NCI-H1694 (cell line): ENCODE measurements around the gene THOC7.

Experiments
- DNase-seq: peaks from one replicate; lab custom pipeline; 2025; lab: John Stamatoyannopoulos, UW

THOC7 gene

DNA sequence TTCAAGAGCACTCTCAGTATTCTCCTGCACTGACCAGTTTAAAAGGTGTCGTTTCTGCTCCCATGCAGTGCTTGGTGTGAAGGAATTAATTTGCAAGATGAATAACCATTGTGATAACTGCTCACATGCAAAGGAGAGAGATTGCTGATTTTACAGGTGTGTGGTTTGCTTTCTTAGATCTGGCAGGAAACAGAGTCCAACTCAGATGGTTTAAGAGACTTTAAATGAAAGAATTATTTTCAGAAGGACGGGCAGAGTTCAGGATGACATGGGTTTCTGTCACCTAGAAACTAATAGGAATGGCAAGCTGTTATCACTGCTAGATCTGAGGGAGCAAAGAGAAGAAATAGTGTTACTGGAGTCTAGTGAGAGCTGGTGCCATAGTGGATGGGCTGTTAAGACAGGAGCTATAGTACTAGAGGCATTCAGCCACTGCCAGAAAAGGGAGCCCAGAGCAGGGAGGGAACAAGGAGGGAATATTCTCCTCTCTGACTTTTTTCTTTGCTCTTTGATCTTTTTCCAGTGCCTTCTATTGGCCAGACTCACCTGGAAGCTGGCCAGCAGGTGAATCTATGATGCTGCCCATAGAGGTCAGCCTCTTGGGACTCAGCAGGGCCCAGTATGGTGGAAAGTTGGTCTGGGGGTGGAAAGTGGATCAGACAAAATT, 14.9 kb upstream of the THOC7 start:
- no peak for DNase-seq

DNA sequence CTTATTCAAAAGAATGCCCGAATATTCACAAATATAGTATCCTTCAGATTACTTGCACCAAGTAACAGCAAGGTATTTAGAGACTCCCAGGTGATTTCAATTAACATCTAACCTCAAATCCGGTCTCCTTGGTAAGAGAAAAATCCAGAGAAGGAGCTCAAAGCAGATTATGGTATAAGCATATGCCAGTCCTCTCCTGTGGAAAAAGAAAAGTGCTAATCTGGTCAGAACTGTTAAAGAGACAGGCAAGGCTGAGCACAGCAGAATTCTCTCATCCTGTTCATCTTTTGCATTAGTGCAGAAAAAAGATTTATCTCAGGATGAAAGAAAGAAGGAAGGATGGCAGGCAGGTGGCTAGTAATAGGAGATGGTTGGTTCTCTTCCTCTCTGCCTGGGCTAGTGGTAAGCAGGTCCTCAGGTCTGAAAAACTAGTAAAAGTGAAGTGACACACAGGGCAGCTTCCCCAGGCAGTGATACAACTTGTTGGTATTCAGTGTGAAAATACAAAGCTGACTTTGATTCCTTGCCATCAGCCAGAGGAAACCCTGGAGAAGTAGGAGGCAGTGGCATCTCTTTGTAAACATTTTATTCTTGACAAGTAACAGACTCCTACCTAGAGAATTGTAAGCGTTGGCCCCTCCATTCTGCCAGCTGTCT, 14.3 kb upstream of the THOC7 start:
- DNase-seq, result no peak

GRCh38 chr3:63876260-63876659, 12.7 kb upstream of the THOC7 start:
- no peak for DNase-seq

DNA sequence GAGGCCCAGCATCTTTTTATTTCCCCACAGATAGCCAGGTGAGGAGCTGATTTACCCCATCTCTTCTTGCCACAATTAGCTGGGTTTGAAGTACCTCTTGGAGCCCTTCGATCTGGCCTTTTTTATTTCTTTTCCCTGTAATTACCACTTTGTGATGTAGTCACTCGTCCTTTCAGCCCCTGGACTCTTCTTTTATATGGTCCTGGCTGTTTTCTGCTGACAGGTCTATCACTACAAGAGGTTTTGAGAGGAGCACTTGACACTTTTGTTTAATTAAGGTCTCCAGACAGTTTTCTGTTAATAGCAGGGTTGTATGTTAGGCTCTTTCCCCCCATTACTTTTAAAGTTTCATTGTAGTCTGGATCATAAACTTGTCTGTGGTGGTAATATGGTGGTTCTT, 11.9 kb upstream of the THOC7 start:
- no peak for DNase-seq

GRCh38 chr3:63874769-63875168, 11.2 kb upstream of the THOC7 start:
- no peak for DNase-seq

- no peak for DNase-seq
These were observed 8.7 kb upstream of the THOC7 start for GRCh38 chr3:63872135-63872924.

- DNase-seq, result no peak
These were observed 7.0 kb upstream of the THOC7 start for GRCh38 chr3:63870615-63871005.

DNA sequence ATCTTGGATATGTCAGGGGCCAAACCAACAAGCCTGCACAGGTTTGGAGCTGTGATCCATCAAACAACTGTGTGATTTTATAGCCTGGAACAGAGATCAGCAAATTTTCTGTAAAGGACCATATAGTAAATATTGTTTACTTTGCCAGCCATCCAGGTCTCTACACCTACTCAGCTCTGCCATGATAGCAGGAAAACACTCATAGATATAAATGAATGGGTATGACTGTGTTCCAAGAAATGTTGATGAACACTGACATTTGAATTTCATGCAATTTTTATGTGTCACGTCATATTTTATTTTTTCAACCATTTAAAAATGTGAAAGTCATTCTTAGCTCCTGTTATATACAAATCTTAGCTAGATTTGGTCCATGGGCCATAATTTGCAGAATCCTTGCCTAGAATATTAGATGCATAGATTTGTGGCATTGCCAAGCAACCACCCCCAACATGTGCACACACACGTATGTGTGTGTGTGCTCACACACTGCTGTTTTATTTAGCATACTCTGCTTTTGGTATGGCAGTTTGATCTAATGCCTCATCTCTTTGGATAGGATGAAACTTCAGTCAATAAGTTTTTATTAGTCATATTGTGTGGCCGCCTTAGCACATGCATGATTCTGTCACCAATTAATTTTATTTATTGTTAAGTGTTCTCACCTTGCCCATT, 6.5 kb upstream of the THOC7 start:
- no peak for DNase-seq

DNA sequence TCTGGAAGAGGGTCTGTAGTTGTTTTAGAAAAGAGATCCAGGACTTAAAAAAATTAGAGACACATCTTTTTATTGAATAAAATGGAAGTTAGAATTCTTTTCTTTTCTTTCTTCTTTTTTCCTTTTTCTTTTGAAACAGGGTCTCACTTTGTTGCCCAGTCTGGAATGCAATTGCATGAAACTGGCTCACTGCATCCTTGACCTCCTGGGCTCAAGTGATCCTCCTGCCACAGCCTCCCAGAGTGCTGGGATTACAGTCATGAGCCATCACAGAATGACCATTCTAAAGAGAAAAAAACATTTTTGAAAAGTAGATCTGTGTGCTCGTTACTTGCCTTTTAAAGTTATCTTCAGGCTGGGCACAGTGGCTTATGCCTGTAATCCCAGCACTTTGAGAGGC, 3.6 kb upstream of the THOC7 start:
- DNase-seq, result no peak

DNA sequence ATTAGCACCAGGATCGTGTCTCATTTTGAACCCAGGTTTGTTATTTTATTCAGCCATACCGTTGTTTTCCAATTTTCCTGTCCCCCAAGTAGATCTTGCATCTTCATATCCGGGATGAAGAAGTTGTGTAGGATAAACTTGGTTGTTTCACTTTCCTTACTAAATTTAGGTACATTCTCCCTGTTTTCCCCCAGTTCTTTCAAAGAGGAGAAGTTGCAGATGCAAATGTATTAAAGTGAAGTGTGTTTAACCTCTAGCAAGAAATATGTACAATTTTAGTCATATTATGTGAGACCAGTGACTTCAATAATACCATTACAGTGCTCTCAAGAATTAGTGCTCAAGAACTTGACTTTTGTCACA, 1.3 kb upstream of the THOC7 start:
- DNase-seq, result no peak

GRCh38 chr3:63864008-63864964, 681 bp upstream of the THOC7 start:
- no peak for DNase-seq

- DNase-seq, result no peak
These were observed 828 bp downstream of the THOC7 start for GRCh38 chr3:63862804-63863149.

- no peak for DNase-seq
These were observed 2.3 kb downstream of the THOC7 start for GRCh38 chr3:63861306-63861705.

- no peak for DNase-seq
These were observed 2.8 kb downstream of the THOC7 start for GRCh38 chr3:63860776-63861175.

DNA sequence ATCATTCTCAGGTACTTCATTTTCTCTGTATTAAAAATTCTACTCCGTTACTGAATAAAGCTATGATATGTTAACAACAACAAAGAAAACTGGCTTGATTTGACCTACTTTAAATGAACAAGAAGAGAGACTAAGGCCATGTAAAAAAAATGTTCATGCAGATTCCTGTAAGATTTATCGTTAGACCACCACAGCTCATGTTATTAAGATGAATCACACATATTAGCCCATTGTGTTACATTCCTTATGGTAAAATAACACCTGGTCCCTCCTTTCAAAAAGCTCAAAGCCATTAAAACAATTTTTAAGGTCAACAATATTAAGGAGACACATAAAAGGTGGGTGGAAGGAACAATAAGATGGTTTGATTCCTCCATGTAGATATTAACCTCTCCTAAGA, 6.3 kb downstream of the THOC7 start:
- no peak for DNase-seq

DNA sequence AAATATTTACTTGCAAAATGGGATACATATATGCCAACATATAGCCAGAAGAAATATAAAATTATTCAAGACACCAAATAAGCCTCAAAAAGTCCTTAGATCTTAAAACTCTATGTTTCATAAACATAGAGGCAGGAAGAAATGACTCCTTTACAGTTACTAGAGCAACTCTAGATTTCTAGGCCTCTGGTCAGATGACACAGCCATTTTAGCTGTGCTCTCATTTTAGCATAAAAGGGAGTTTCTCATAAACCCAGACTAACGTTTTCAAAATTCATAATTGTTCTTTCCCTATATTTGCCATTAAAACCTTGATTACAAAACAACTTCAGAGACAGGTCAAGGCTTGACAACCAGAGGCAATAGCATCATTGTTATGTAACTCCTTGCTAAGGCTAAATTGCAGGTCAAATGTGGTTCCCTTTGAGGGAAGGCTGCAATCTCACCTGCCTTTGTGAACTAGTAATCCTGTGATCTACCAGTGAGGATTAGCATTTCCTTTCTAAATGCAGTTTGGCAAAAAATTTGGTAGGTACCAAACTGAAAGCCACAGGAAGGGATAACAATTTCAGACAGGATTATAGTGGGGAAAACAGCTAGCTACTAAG, 8.2 kb downstream of the THOC7 start:
- no peak for DNase-seq

GRCh38 chr3:63853106-63853505, 10.5 kb downstream of the THOC7 start:
- DNase-seq, result no peak

DNA sequence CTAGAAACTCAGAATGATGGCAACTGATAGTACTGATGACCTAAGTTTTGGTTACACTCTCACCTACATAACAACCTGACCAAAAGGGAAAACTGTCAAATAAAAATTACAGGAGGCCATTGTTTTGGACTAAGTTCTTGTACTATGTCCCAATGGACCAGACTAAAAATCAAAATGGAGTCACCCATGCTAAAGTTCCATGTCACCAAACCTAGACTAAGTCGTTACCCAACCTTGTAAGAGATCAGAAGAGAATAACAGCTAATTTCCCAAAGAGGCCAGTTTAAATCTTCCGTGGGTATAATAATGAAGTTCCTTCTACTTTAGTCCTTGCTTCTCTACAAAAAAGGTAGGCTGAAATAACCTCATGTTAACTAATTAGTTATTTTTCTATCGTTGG, 12.3 kb downstream of the THOC7 start:
- no peak for DNase-seq

GRCh38 chr3:63849175-63849574, 14.4 kb downstream of the THOC7 start:
- no peak for DNase-seq

DNA sequence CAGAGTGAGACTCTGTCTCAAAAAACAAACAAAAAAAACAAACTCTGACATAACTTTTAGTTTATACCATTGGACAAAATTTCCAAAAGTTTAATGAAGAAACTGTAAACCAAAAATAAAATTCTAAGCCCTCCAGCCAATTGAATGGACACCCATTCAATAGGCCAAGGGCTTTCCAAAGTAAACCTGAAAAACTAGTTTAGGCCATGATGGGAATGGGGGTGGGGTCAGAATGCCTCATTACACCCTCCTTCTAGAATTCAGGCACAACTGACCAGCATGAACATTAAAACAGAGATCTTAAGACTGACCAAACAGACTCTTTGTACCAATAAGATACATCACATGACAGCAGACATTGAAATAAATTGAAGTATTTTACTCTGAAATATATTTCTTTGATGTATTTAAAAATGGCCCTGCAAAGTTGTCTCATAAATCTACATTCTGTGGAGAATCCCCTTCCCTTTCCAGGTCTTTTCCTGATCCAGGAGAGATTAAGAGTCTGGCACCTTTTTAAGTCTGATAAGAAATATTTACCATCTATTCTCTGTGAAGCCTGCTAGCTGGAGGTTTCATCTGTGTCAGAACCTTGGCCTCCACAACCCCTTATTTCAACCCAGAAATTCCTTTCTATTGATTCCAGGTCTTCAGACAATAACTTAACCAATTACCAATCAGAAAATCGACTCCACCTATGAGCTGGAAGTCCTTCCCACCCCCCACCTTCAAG, 15.7 kb downstream of the THOC7 start:
- no peak for DNase-seq

DNA sequence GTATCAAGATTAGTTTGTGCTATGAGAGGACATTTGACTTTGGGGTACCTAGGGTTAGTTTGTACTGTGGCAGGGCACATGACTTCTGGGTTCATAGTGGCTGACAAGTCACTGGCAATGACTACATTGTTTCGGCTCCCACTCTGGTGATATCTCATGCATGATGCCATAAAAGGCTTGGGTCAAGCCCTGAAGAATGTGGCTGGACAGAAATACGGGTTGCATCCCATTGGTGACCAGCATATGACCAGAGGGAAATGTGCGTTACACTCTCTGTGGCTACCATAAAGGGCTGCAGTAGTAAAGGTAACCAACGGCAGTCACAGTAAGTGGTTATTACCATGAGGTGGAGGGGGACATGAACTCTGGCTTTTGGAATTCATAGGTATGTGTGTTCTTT, 18.4 kb downstream of the THOC7 start:
- no peak for DNase-seq
